RWPE1 (cell line): ENCODE measurements around the gene HRK.

Source experiments
- CTCF ChIA-PET: fragments of 350-600 bp; sonication (Branson Sonifier 250); formaldehyde crosslinking; extraction: SDS; loops from one replicate; lab custom pipeline; 2021; lab: Yijun Ruan, JAX
- POLR2A ChIA-PET: fragments of 400-600 bp; formaldehyde crosslinking; extraction: SDS; loops from one replicate; lab custom pipeline; 2020; ENCODE audit warnings: antibody characterized with exemption; ENCODE audit not compliant: low non-redundant PET; lab: Yijun Ruan, JAX
- DNase-seq: peaks from one replicate; pipeline ENCODE4 v3.0.0; 2012; ENCODE audit warnings: low spot score
- H3K27ac ChIP-seq: fragments of 450-650 bp; 2 replicates; pipeline ENCODE4 v1.5.1; 2017
- TF ChIP-seq, protein P1 (sequence below): fragments of 450-650 bp; conservative IDR thresholded peaks from 2 replicates; pipeline ENCODE4 v1.5.1; 2017; ENCODE audit warnings: low read depth, mild to moderate bottlenecking

Gene HRK

DNA sequence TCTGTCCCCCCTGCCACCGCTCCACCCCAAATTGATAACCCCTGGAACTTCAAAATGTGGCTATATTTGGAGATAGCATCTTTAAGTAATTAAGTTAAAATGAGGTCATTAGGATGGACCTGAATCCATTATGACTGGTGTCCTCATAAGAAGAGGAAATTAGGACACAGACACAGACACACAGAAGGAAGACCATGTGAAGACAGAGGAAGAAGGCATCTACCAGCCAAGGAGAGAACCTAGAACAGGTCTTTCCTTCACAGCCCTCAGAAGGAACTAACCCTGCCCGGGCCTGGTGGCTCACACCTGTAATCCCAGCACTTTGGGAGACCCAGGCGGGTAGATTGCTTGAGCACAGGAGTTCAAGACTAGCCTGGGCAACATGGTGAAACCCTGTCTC is 3.6 kb upstream of the HRK start:
- CTCF ChIA-PET, result interaction anchor here (0.7 kb wide), 1 partner anchor 244 kb away, joined by 6 read pairs; no protein-coding TSS in a partner anchor
- TF ChIP-seq, protein P1, sequence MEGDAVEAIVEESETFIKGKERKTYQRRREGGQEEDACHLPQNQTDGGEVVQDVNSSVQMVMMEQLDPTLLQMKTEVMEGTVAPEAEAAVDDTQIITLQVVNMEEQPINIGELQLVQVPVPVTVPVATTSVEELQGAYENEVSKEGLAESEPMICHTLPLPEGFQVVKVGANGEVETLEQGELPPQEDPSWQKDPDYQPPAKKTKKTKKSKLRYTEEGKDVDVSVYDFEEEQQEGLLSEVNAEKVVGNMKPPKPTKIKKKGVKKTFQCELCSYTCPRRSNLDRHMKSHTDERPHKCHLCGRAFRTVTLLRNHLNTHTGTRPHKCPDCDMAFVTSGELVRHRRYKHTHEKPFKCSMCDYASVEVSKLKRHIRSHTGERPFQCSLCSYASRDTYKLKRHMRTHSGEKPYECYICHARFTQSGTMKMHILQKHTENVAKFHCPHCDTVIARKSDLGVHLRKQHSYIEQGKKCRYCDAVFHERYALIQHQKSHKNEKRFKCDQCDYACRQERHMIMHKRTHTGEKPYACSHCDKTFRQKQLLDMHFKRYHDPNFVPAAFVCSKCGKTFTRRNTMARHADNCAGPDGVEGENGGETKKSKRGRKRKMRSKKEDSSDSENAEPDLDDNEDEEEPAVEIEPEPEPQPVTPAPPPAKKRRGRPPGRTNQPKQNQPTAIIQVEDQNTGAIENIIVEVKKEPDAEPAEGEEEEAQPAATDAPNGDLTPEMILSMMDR, result no peak

DNA sequence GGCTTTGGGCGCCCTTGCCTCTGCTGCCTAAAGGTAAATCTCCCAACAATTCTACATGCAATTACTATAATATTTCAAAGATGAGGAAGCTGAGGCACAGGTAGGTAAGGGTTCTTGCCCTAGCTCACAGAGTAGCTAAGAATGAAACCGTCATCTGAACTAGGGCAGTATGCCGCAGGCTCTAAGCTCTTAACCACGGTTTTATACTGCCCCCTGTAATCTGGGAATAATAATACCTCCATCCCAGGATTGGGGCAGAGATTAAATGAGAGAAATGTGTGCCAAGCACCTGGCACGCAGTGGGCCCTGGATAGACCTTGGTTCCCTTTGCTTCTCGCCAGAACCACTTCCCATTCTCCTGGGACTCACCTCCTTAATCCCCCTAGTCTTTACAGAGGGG is 1.5 kb upstream of the HRK start:
- TF ChIP-seq, protein P1, result no peak
- DNase-seq, result no peak
- CTCF ChIA-PET, result interaction anchor here (0.7 to 0.9 kb wide), 2 partner anchors 9 to 10 kb away, joined by 3 read pairs; no protein-coding TSS in a partner anchor
- H3K27ac ChIP-seq, result no peak overlapping the region
- POLR2A ChIA-PET, result no interaction called here

More for the DNA sequence above, 3.6 kb upstream of the HRK start:
- no peak for DNase-seq
- POLR2A ChIA-PET, result no interaction called here
- H3K27ac ChIP-seq, result no peak overlapping the region

GRCh38 chr12:116881877-116882507 is 751 bp upstream of the HRK start:
- POLR2A ChIA-PET, result no interaction called here
- DNase-seq, result no peak

DNA sequence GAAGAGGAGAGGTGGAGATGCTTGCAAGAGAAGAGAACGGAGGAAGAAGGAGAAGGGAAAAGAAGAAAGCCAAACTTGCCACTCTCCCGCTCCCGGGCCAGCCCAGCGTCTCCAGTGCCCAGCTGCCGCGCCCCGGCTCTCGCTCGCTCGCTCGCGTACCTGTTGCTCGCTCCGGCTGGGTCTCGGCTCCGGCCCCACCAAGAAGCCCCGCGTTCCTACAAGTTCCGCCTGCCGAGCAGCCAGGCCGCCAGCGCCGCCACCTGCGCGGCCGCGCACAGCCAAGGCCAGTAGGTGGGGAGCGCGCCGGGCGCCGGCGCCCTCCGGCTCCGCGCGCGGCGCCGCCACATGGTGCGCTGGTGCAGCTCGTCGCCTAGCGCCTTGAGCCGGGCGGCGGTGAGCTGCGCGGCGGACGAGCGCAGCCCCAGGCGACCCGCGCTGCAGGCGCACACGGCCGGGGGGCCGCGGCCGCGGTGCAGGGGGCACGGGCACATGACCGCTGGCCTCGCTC is 370 bp downstream of the HRK start:
- TF ChIP-seq, protein P1, result peak; percentile 52
- H3K27ac ChIP-seq, result no peak overlapping the region
- no peak for DNase-seq
- ChIA-PET CTCF (interaction anchor here (0.7 to 1.2 kb wide), 2 partner anchors 12 to 605 kb away, joined by 3 read pairs; no protein-coding TSS in a partner anchor), POLR2A (no interaction called here)

More at GRCh38 chr12:116881877-116882507, 751 bp upstream of the HRK start:
- H3K27ac ChIP-seq, result no peak overlapping the region
- CTCF ChIA-PET, result interaction anchor here (0.5 to 0.9 kb wide), 6 partner anchors 9 to 251 kb away, joined by 3 read pairs; no protein-coding TSS in a partner anchor
- TF ChIP-seq, protein P1, result no peak

GRCh38 chr12:116880213-116880816 is 926 bp downstream of the HRK start:
- TF ChIP-seq, protein P1, result no peak
- no peak overlapping the region for H3K27ac ChIP-seq
- POLR2A ChIA-PET, result no interaction called here
- CTCF ChIA-PET, result interaction anchor here (0.5 to 1.2 kb wide), 4 partner anchors 12 to 673 kb away, joined by 3 read pairs; partner anchors contain the start of gene FBXW8
- DNase-seq, result no peak

GRCh38 chr12:116879509-116880212 is 1.6 kb downstream of the HRK start:
- ChIA-PET POLR2A (no interaction called here), CTCF (interaction anchor here (0.5 to 0.6 kb wide), 2 partner anchors 60 to 674 kb away, joined by 3 to 6 read pairs; no protein-coding TSS in a partner anchor)
- TF ChIP-seq, protein P1, result no peak
- DNase-seq, result no peak
- H3K27ac ChIP-seq, result no peak overlapping the region
